A204.1 (cell line): Measurements from ENCODE around the gene DDR1.
"Not testable (repeated sequence)": the region's sequence is repeated elsewhere in the genome, so short reads cannot be mapped to it uniquely, and the experiment has no call there.

Experiments
- FAIRE-seq: peaks from 2 replicates; lab custom pipeline; 2012; peaks lifted over from hg19 to GRCh38; lab: Jason Lieb, UNC

DDR1 gene

DNA sequence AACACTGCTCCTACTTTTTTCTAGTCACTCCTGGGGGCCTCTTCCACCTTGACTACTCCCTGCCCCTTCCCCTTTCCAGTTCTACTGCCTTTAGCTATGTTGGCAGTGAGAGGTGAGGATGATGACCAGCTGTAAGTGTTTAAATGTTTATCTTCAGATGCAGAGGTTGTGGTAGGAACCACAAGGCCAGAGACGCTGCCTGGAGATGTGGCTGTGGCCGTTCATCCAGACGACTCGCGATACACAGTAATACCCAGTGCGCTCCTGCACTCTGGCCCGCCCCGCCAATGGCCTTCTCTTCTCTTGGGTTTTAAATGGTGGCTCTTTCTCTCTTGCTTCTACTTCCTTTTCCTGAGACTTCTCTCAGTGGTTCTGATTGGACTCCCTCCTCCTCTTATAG, 34.4 kb downstream of the DDR1 start:
- FAIRE-seq = no peak

DNA sequence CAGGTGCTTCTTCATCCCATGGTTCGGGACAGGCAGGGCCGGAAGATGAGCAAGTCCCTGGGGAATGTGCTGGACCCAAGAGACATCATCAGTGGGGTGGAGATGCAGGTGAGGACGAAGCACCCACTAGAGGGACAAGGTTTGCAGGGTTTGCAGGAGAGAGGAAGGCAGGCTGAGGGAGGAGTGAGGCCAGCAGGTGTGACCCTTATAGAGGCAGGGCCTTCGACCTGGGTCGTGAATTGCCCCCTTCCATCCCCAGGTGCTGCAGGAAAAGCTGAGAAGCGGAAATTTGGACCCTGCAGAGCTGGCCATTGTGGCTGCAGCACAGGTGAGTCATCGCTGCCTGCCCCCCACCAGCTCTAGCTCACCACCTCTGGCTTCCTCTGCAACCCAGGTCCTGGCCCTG, 38.1 kb downstream of the DDR1 start:
- FAIRE-seq = no peak

DNA sequence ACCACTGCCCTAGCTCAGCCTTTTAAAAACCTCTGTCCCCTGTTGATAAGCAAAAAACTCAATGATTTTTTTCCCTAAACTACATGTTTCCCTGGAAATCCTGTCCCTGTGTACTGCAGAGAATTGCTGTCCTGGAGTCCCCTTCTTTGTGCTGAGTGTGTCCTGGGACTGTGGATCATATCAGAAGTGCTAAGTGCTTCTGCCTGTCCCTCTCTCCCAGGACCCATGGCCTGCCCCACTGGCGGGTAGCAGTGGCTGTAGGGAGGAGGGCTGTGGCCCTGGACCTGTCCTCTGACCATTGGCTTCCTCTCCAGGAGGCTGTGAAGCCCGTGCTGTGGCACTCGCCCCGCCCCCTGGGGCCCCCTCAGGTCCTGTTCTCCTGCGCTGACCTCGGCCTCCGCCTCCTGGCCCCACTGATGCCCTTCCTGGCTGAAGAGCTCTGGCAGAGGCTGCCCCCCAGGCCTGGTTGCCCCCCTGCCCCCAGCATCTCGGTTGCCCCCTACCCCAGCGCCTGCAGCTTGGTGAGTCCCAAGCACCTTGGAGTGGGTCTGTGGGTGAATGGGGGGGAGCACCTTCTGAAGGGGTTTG, 39.8 kb downstream of the DDR1 start:
- not testable (repeated sequence) for FAIRE-seq

DNA sequence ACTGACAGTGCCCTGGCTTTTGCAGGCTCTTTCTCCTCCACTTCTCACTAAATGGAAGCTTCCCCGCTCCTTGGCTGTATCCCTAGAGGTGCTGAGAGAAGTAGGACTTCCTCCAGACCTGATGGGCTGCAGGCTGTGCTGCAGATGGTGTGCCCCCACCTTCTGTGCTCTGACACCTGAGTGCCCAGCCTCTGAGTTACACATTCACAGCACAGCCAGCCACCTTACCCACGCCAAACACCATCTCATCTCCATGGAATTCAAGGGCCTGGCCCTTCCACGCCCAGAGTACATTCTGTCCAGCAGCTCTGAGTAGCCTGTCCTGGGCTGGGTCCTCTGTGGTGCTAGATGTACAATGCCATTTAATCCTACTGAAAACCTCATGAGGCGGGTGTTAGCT, 42.3 kb downstream of the DDR1 start:
- no peak for FAIRE-seq

DNA sequence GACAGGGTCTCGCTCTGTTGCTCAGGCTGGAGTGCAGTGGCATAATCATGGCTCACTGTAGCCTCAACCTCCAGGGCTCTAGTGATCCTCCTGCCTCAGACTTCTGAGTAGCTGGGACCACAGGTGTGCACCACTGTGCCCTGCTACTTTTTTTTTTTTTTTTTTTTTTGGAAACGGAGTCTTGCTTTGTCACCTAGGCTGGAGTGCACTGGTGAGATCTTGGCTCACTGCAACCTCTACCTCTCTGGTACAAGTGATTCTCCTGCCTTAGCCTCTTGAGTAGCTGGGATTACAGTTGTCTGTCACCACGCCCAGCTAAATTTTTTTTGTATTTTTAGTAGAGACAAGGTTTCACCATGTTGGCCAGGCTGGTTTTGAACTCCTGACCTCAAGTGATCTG, 42.8 kb downstream of the DDR1 start:
- not testable (repeated sequence) for FAIRE-seq

DNA sequence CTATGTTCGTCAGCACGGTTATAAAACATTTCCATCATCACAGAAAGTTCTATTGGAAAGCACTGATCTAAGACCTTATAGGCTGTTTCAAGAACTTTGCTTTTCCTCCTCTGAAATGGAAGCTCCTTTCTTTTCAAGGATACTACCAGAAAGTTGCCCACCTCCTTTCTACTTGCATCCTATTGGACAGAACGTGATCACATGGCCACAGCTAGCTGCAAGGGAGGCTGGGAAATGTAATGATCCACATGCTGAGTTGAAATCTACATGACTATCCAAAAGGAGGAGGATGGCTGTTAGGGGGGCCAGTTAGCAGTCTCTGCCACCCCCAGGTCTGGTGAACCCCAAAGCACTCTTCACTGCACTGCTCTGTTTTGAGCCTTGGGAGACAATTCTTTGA, 44.4 kb downstream of the DDR1 start:
- no peak for FAIRE-seq

DNA sequence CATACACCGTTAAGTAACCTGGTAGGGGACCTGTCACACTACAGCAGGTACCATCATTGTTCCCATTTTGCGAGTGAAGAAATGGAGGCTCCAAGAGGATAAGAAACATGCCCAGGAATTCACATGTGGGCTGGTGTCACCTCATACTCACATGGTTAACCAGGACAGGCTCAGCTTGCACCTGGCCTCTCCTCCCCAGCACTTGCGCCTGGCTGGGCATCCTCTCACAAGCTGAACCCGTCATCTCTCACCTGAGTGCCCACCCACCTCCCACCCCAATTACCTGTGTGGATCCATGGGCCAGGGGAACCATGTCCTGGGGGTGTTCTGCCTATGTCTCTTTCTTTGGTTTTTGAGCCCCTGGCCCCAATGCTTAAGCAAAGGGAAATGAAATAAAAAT, 46.2 kb downstream of the DDR1 start:
- no peak for FAIRE-seq

DNA sequence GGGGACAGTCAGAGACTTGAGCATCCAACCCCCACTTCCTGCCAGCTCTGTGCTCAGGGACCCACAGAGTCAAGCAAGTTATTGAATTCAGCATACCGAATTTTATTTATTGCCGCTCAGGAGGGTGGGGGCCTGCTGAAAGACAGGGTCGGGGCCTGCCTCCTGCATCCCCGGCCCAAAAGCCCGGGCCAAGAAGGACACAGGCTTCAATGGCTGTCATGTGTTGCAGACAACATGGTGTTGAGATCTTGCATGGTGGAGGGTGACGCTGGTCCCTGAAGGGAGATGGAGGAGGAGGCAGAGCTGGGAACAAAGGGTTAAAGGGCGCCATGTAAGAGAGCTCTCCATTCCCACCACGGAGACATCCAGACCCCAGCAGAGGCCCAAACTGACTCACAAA, 47.0 kb downstream of the DDR1 start:
- no peak for FAIRE-seq

DNA sequence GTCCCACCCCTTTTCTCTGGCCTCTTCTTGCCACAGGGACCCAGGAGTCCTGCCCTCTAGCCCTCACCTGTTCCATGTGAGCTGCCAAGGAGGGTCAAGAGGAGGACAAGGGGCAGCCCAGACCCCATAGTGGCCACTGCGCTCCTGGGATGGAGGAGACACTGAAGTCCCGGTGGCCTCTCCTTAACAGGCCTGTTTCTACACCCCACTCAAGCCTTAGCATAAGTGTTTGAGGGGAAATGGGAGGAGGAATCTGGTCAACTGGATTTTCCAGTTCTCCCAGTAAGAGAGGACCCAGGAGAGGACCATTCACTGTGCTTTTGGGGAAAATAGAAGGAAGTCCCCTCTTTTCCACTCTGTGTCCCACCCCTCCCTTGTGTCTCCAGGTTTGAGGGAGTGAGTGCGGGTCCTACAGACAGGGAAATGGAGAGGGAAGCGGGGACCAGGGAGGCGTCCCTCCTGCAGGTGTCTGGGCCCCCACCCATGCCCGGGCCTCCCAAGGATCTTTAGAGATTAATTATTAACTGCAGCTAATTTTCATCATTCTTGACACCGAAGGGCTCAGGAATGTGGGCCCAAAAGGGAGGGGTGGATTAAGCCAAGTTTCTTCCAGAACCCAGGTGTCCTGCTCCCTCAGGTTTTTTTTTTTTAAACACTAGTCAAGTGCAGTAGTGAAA, 47.8 kb downstream of the DDR1 start, which contains the start of gene SFTA2:
Gene SFTA2 (minus strand): TSS at position 202 of the 677 bp plus-strand sequence. CDS start 74 bp downstream, at position 128.
- FAIRE-seq = no peak

DNA sequence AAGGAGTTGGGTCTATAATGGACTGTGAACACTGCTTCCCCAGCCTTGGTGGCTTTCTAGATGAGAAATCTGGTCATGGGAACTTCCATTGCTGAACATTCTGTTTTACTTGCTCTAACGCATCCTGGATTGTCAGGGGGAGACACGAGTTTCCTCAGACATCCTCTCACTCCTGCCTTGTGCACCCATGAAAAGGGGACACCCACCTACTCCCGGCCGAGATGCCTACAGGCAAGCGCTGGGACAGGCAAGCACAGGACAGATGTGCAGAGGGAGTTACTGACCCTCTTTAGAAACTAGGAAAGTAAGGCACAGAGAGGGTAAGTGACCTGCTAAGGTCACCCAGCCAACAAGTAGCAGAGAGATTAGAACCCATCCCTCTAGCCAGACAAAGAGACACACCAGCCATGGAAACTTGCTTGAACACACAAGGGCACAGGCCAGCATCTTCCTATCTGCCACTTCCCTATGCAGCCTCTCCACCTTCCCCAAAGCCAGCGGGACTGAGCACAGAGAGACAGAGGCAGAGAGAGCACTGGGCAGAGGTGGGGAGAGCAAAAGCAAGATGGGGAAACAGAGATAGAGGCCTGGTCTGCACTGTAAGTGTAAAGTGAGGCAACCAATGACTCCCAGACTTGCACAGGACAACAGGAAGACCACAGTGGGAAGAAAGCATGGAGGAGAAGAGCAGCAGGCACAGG, 48.5 kb downstream of the DDR1 start:
- FAIRE-seq = no peak

DNA sequence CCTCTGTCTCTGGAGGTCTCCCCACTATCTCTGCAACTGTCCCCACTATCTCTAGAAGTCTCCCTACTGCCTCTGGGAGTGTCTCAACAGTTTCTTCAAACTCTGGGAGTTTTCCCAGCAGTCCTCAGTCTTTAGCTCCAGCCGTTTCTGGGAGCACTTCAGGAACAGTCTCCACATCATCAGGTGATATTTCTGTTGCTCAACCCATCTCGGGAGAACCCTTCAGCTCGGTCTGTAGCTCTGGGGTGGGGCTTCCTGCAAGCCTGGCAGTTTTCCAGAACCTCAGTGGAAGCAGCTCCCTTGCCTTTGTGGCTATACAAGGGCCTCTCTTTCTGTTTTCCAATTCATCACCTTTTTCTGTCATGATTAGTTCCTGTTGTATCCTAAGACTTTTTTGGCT, 50.7 kb downstream of the DDR1 start:
- no peak for FAIRE-seq

DNA sequence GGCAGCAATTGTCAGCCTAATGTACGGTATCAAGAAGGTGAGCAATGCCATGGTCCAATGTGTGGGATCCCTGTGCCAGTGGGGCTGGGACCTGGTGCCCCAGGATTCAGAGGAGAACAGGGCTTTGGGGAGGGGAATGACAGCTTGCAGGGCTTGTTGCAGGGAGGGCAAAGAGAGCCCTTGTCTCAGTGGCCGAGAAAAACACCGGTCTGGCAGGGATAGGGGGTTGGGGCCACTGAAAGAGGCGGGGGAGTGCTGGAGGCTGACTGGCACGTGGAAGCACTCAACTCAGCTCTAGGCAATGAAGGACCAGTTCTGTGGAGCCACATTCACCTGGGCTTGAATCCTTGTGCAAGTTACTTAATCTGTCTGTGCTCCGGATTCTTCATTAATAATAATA, 52.9 kb downstream of the DDR1 start:
- no peak for FAIRE-seq

DNA sequence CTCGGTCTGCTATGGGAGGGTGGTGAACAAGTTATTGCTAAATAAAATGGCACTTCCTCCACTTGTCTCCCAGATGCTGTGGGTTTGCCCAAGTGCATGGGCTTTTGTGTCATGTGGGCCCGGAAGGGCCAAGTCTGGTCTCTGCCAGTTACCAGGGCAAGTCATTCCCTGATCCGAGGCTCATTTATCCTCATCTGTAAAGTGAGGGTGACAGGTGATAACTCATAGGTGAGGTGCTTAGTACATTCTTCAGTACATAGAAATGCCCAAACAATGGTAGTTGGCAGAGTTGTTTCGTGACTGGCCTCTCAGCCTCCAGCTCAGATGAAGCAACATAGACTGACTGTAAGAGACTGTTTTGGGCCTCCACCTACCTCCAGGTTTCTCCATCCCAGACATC, 54.4 kb downstream of the DDR1 start:
- no peak for FAIRE-seq

DNA sequence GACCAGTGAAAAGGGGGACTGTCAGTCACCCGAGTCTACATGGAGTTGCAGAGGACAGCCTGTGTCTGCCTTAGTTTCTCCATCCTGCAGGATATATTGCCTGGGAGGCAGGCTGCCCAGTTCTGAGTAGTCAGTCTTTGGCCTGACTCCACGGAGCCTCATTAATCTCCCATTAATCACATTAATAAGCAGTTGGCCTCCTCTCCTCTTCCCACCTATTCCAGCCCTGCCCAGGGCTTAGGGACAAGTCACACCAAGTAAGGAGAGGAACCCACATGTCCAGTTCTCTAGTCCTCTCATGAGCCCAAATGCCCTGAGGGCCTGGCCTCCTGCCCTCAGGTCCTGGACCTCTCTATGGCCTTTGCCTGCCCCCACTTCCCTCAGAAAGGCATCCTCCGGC, 55.2 kb downstream of the DDR1 start:
- FAIRE-seq = no peak

DNA sequence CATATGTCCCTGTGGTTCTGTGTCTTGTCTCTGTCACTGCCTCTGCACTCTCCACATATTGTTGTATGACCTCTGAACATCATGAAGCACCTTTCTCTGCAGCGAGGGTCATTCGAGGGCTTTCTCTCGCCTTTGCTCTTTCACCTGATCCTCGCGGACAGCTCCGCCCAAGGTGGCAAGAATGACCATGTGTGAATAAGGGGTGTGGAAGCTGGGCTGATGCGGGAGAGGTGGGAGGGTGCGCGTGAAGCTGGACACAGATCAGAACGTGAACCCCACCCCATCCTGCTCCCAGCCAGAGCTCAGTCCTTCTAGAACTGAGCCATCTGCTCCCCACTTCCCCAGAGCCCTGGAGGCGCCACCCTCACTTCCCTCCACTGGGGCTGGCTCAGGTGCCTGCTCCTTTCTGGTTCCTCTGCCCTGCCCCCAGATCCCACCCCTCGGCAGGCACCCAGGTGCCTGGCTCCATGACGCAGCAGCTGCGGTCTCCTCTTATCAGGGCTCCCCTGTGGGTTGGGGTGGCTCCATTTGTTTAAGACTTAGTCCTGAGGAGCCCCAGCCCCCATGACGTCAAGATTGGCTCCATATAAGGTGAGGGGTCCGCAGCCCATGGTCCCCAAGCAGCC, 56.2 kb downstream of the DDR1 start, which contains the start of gene MUCL3:
Gene MUCL3 (plus strand): TSS at position 613 of the 626 bp plus-strand sequence. CDS start 27 bp downstream, outside the sequence.
- no peak for FAIRE-seq

DNA sequence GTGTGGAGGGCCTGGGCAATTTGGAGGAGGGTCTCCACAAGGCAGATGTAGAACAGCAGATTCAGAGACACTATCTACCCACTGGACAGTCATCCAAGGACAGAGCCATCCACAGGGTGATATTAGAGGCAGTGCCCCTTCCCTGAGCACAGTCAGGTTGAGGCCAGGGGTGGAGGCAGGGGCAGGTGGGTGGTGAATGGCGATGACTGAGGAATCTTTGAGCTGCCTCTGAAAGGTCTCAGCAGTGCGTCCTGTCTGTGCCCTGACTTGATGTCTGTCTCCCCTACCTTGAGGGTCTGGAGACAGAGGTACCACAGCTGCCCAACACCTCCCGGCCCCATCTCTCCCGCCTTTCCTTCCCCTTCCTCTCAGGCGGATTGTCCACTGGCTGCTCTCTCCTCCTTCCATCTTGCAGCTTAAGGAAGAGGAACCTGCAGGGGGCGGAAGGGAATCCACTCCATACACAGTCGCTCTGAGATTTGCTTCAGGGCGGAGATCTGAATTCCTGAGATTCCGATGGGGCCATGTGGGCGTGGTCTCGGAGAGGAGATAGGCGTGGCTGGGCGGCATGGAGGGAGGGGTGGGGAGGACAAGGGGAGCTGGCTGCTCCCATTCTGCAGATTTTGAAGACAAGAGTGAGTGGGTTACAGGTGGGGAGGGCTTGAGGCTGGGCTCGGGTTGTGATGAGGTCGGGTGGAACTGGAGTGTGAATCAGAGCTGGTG, 58.2 kb downstream of the DDR1 start:
- no peak for FAIRE-seq

DNA sequence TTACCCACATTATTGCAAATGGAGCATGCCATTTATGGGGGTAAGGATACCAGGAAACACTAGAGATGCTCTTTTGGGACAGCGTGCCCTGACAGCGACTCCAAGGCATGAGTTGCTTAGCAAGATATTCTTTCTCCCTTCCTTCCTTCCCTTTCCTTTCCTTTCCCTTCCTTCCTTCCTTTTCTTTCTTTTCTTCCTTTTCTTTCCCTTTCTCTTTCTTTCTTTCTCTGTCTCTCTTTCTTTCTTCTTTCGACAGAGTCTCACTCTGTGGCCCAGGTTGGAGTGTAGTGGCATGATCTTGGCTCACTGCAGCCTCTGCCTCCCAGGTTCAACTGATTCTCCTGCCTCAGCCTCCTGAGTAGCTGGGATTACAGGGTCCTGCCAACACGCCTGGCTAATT, 59.7 kb downstream of the DDR1 start:
- no peak for FAIRE-seq

DNA sequence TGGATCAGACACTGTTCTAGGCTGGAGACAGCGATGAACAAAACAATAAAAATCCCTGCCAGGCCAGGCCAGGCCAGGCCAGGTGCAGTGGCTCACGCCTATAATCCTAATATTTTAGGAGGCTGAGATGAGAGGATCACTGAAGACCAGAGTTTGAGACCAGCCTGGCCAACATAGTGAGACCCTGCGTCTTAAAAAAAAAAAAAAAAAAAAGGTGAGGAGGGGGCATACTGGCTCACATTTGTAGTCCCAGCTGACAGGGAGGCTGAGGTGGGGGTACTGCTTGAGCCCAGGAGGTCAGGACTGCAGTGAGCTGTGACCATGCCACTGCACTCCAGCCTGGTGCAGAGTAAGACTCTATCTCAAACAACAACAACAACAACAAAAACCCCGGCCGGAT, 61.0 kb downstream of the DDR1 start:
- FAIRE-seq = no peak

DNA sequence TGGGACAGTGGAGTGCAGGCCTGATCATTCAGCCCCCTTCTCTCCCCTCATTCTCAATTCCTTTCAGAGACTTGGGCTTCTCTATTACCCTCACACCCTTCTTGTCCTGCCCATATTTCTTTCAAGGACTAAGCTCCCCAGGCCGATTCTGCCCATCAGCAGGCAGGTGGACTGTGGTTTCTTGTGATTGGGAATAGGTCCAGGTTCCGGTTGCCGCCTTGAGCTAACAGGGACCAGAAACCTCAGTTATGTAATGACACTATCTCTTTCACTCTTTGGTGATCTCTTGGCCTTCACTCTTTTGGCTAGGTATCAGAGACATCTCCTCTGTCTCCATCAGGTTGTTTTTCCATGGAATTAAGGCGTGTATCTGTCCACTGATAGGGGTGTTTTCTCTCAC, 62.9 kb downstream of the DDR1 start:
- no peak for FAIRE-seq

DNA sequence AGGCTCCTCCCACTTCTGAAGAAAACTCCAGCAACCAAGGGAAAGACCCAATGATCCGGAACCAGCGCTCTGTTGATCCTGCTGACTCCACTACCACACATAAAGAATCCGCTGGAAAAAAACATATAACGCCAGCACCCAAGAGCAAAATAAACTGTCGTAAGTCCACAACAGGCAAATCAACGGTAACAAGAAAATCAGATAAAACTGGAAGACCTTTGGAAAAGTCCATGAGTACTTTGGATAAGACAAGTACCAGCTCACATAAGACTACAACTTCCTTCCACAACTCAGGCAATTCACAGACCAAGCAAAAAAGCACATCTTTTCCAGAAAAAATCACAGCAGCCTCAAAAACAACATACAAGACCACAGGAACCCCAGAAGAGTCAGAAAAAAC, 64.5 kb downstream of the DDR1 start:
- no peak for FAIRE-seq
